Transverse colon (tissue), 4 donors: Measurements from ENCODE around the gene RAB30.

ENCODE experiments used
- CTCF ChIP-seq, 5 experiments: fragments of 200-600 bp in 3 of 5; fragments of 450-650 bp in 2 of 5; sonication (generic) in 3 of 5; IDR thresholded peaks; 1 replicate in 2 of 5; 2 replicates in 3 of 5; pipeline ENCODE4 v1.5.1; 2016 to 2017; ENCODE audit warnings: antibody characterized with exemption in 5 of 5, inconsistent platforms in 3 of 5, mild to moderate bottlenecking in 2 of 5, moderate library complexity in 1 of 5
- EP300 ChIP-seq: sonication (generic); formaldehyde crosslinking; IDR thresholded peaks from one replicate; pipeline ENCODE4 v1.6.1; 2017; ENCODE audit warnings: antibody characterized with exemption, low read depth
- POLR2AphosphoS5 ChIP-seq, 3 donors: sonication (generic); formaldehyde crosslinking; IDR thresholded peaks; one replicate each; pipeline ENCODE4 v1.6.1; 2016; ENCODE audit warnings: antibody characterized with exemption in 3 of 3

- TF ChIP-seq CTCF (IDR thresholded peaks at IDR 0.05) (no peak), EP300 (no peak), POLR2AphosphoS5 (IDR thresholded peaks at IDR 0.05) (no peak)
These were observed 83.7 kb downstream of the RAB30 start for GRCh38 chr11:82987997-82988396.
